Osteoblast (primary cell): ENCODE results near the gene PTGR1. TPM values are rescaled to one million over a fixed set of nuclear protein-coding genes. Genes with fewer than 3 reads are reported as not detected.
A peak's percentile ranks its signal among the peaks of the same experiment; 100 is the strongest.
"Not testable (repeated sequence)": the region's sequence is repeated elsewhere in the genome, so short reads cannot be mapped to it uniquely, and the experiment has no call there.

Source experiments
- DNase-seq: peaks from one replicate; pipeline ENCODE4 v3.0.0; 2011; ENCODE audit warnings: low spot score, mixed read lengths; ENCODE audit not compliant: insufficient read length; ENCODE audit errors: missing footprints
- H2AFZ ChIP-seq: 2 replicates; pipeline ENCODE4 v1.6.0; 2011; ENCODE audit warnings: mild to moderate bottlenecking, low read length
- H3K27ac ChIP-seq: 2 replicates; pipeline ENCODE4 v1.5.1; 2011; ENCODE audit warnings: mild to moderate bottlenecking, low read depth, low read length, moderate library complexity
- H3K27me3 ChIP-seq: 2 replicates; pipeline ENCODE4 v1.6.0; 2012; ENCODE audit warnings: mild to moderate bottlenecking, control low read depth, inconsistent platforms, low read length, moderate library complexity; ENCODE audit not compliant: insufficient read depth
- H3K36me3 ChIP-seq: 2 replicates; pipeline ENCODE4 v1.5.1; 2011; ENCODE audit warnings: mild to moderate bottlenecking, low read length, control low read depth, moderate library complexity; ENCODE audit not compliant: insufficient read depth
- H3K4me1 ChIP-seq: 2 replicates; pipeline ENCODE4 v1.5.1; 2011; ENCODE audit warnings: mild to moderate bottlenecking, low read length, control low read depth, moderate library complexity; ENCODE audit not compliant: insufficient read depth
- H3K4me2 ChIP-seq: 2 replicates; pipeline ENCODE4 v1.6.0; 2011; ENCODE audit warnings: mild to moderate bottlenecking, low read length; ENCODE audit not compliant: insufficient read depth
- H3K4me3 ChIP-seq: fragments of 200-600 bp; sonication (generic); 3 replicates; pipeline ENCODE4 v1.5.1; 2012; ENCODE audit warnings: mild to moderate bottlenecking, low read length, inconsistent platforms; ENCODE audit not compliant: insufficient read depth
- H3K79me2 ChIP-seq: 2 replicates; pipeline ENCODE4 v1.6.0; 2012; ENCODE audit warnings: mild to moderate bottlenecking, low read length, control low read depth, inconsistent platforms; ENCODE audit not compliant: insufficient read depth
- H3K9me3 ChIP-seq: 2 replicates; pipeline ENCODE4 v1.5.1; 2011; ENCODE audit warnings: low read depth, low read length, control low read depth
- H4K20me1 ChIP-seq: 2 replicates; pipeline ENCODE4 v1.6.0; 2012; ENCODE audit warnings: mild to moderate bottlenecking, low read length, control low read depth; ENCODE audit not compliant: insufficient read depth
- CTCF ChIP-seq: IDR thresholded peaks from 2 replicates; pipeline ENCODE4 v1.5.1; 2011; ENCODE audit warnings: mild to moderate bottlenecking, low read depth, low read length, moderate library complexity; ENCODE audit errors: extremely low read depth
- total RNA-seq: library from RNA; depleted of rRNA; stranded (reverse); fragments of >200 nt; gene quantifications from 2 replicates; pipeline ENCODE4 v1.2.3, GENCODE V29; 2012

The PTGR1 gene
- total RNA-seq, 1 donor = 62.6 TPM

GRCh38 chr9:111622626-111623025 lies 23.2 kb upstream of the PTGR1 start:
- Histone ChIP-seq H3K27ac (no peak overlapping the region), H3K4me2 (peak overlapping the region; percentile 20), H3K4me3 (no peak overlapping the region), H3K27me3 (no peaks in the 10 kb centered on the region), H3K36me3 (no peaks in the 10 kb centered on the region), H3K4me1 (peaks cover 10% of the 10 kb centered on the region), H3K9me3 (no peaks in the 10 kb centered on the region), H4K20me1 (no peaks in the 10 kb centered on the region), H2AFZ (no peak overlapping the region), H3K79me2 (no peaks in the 10 kb centered on the region)
- TF ChIP-seq CTCF = no peak
- peak; percentile 86 for DNase-seq

DNA sequence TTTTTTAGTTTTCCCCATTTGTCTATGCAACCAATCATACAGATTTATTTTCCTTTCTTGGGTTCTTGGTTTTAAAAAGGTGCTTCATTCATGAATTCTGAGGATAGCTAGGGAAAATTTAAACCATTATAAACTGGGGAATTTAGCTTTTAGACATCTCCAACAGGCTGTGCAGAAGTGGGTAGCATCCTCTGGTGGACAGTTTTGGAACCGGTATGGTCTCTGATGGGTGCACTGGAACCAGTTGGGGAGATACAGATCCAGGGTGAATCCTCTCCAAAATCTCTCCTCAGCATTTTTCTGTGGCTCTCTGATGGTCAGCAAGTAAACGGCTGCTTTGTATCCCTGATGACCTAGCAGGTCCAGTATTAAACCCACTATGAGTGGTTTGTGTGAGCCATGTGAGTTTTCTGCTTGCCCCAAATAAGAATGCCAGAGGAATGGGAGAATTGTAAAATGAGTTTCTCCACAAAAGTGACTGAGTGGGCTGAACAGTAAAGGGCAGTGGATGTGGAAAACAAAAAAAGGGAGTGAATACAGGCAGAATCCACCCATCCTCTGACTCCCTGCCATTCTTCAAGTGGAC lies 22.5 kb upstream of the PTGR1 start:
- no peaks in the 10 kb centered on the region for H3K9me3 ChIP-seq
- TF ChIP-seq CTCF = peak; percentile 88
- H3K79me2 ChIP-seq = no peaks in the 10 kb centered on the region
- H2AFZ ChIP-seq = no peak overlapping the region
- no peak overlapping the region for H3K4me3 ChIP-seq
- no peaks in the 10 kb centered on the region for H3K36me3 ChIP-seq
- DNase-seq = peak; percentile 92
- H4K20me1 ChIP-seq = no peaks in the 10 kb centered on the region
- H3K27ac ChIP-seq = no peak overlapping the region
- H3K4me2 ChIP-seq = peak overlapping the region; percentile 20
- peaks cover 10% of the 10 kb centered on the region for H3K4me1 ChIP-seq
- H3K27me3 ChIP-seq = no peaks in the 10 kb centered on the region

- not testable (repeated sequence) for DNase-seq, H3K36me3 ChIP-seq, H2AFZ ChIP-seq, H3K4me1 ChIP-seq, H3K4me3 ChIP-seq, H3K9me3 ChIP-seq, H3K79me2 ChIP-seq, H3K4me2 ChIP-seq, H3K27ac ChIP-seq, H4K20me1 ChIP-seq
- H3K27me3 ChIP-seq = peaks cover 16% of the 10 kb centered on the region
These were observed 17.9 kb upstream of the PTGR1 start for GRCh38 chr9:111617349-111617748.

- Histone ChIP-seq H3K4me2 (no peak overlapping the region), H3K36me3 (no peaks in the 10 kb centered on the region), H3K27ac (no peak overlapping the region), H3K79me2 (no peaks in the 10 kb centered on the region), H4K20me1 (no peaks in the 10 kb centered on the region), H3K4me1 (no peaks in the 10 kb centered on the region), H2AFZ (no peak overlapping the region), H3K27me3 (peaks cover 16% of the 10 kb centered on the region), H3K4me3 (no peak overlapping the region), H3K9me3 (no peaks in the 10 kb centered on the region)
- no peak for DNase-seq
- TF ChIP-seq CTCF = no peak
These were observed 16.5 kb upstream of the PTGR1 start for GRCh38 chr9:111615928-111616327.
